Measurements from ENCODE around the gene SEC23A. TPM values are rescaled to one million over a fixed set of nuclear protein-coding genes. Genes with fewer than 3 reads are reported as not detected.
A peak's percentile ranks its signal among the peaks of the same experiment; 100 is the strongest.
"Not testable (repeated sequence)": the region's sequence is repeated elsewhere in the genome, so short reads cannot be mapped to it uniquely, and the experiment has no call there.

The SEC23A gene
- 99.7 TPM for total RNA-seq

- DNase-seq (ENCODE audit: low spot score) (peak; percentile 93), ATAC-seq (peak; percentile 99)
- intact Hi-C loops (cut with DNase I), result no loop called here
These were observed at the start of gene SEC23A for GRCh38 chr14:39102969-39103957. TSS of gene SEC23A (minus strand) at chr14:39103235. CDS start at chr14:39096118, 7,117 bp downstream.

- ATAC-seq (no peak), DNase-seq (ENCODE audit: low spot score) (no peak)
- intact Hi-C loops (cut with DNase I), result no loop called here
These were observed 42.4 kb upstream of the SEC23A start for GRCh38 chr14:39145266-39145966.

GRCh38 chr14:39143226-39143625 lies 40.2 kb upstream of the SEC23A start:
- DNase-seq (ENCODE audit: low spot score); ATAC-seq; intact Hi-C loops (cut with DNase I): not testable (repeated sequence)

- DNase-seq (ENCODE audit: low spot score); intact Hi-C loops (cut with DNase I); ATAC-seq: not testable (repeated sequence)
These were observed 38.6 kb upstream of the SEC23A start for GRCh38 chr14:39141623-39142022.

- intact Hi-C loops (cut with DNase I), result no loop called here
- DNase-seq (ENCODE audit: low spot score) (no peak), ATAC-seq (no peak)
These were observed 37.1 kb upstream of the SEC23A start for GRCh38 chr14:39140170-39140569.

- intact Hi-C loops (cut with DNase I), result no loop called here
- no peak for DNase-seq (ENCODE audit: low spot score)
- no peak for ATAC-seq
These were observed 35.4 kb upstream of the SEC23A start for GRCh38 chr14:39138440-39138839.

- intact Hi-C loops (cut with DNase I); DNase-seq (ENCODE audit: low spot score); ATAC-seq: not testable (repeated sequence)
These were observed 34.8 kb upstream of the SEC23A start for GRCh38 chr14:39137835-39138234.

GRCh38 chr14:39122330-39123138 lies 19.5 kb upstream of the SEC23A start:
- intact Hi-C loops (cut with DNase I), result no loop called here
- no peak for DNase-seq (ENCODE audit: low spot score)
- ATAC-seq, result peak; percentile 60

- peak; percentile 94 for DNase-seq (ENCODE audit: low spot score)
- peak; percentile 100 for ATAC-seq
- intact Hi-C loops (cut with DNase I), result no loop called here
These were observed 11.2 kb upstream of the SEC23A start, which contains the start of gene GEMIN2 for GRCh38 chr14:39114073-39114838. TSS of gene GEMIN2 (plus strand) at chr14:39114323. CDS start at chr14:39114339, 16 bp downstream.

GRCh38 chr14:39113685-39114072 lies 10.6 kb upstream of the SEC23A start:
- intact Hi-C loops (cut with DNase I), result no loop called here
- no peak for DNase-seq (ENCODE audit: low spot score)
- ATAC-seq, result peak; percentile 7

GRCh38 chr14:39109893-39110715 lies 7.1 kb upstream of the SEC23A start:
- DNase-seq (ENCODE audit: low spot score) (no peak), ATAC-seq (no peak)
- intact Hi-C loops (cut with DNase I), result no loop called here

- DNase-seq (ENCODE audit: low spot score), result no peak
- intact Hi-C loops (cut with DNase I), result no loop called here
- no peak for ATAC-seq
These were observed 5.8 kb upstream of the SEC23A start for GRCh38 chr14:39108791-39109190.

- ATAC-seq (no peak), DNase-seq (ENCODE audit: low spot score) (no peak)
- intact Hi-C loops (cut with DNase I), result no loop called here
These were observed 4.6 kb upstream of the SEC23A start for GRCh38 chr14:39107591-39107996.

- intact Hi-C loops (cut with DNase I); DNase-seq (ENCODE audit: low spot score); ATAC-seq: not testable (repeated sequence)
These were observed 1.2 kb upstream of the SEC23A start for GRCh38 chr14:39104078-39104801.

- DNase-seq (ENCODE audit: low spot score) (no peak), ATAC-seq (peak; percentile 44)
- intact Hi-C loops (cut with DNase I), result no loop called here
These were observed 618 bp downstream of the SEC23A start for GRCh38 chr14:39102265-39102968.

GRCh38 chr14:39099748-39100147 lies 3.3 kb downstream of the SEC23A start:
- no peak for DNase-seq (ENCODE audit: low spot score)
- intact Hi-C loops (cut with DNase I), result no loop called here
- ATAC-seq, result no peak

Measured in sciatic nerve (tissue), 2 donors.